K562 (cell line): Measurements from ENCODE around the gene FMNL2. TPM values are rescaled to one million over a fixed set of nuclear protein-coding genes. Genes with fewer than 3 reads are reported as not detected.

Experiments used
- ATAC-seq: fragments of 200-7000 bp; cut with Tn5 transposase; 3 replicates; pipeline ENCODE4 v1.9.1; 2020; ENCODE audit warnings: moderate library complexity
- BruUV-seq: library from RNA; stranded (reverse); fragments of 400-500 nt; replicated peaks from 2 replicates; lab custom pipeline; 2021; lab: Mats Ljungman, UMichigan
- CTCF ChIA-PET: fragments of 300-600 bp; formaldehyde crosslinking; extraction: SDS; loops from one replicate; lab custom pipeline; 2021; ENCODE audit warnings: low intra/inter-chr PET ratio; lab: Yijun Ruan, JAX
- POLR2A ChIA-PET: fragments of 300-600, 350-650 bp; sonication (Branson Sonifier 250); formaldehyde crosslinking; extraction: SDS; loops from one replicate; lab custom pipeline; 2021; ENCODE audit warnings: antibody characterized with exemption, inconsistent platforms; lab: Yijun Ruan, JAX
- DNase-seq, 4 experiments: peaks; one replicate each; pipeline versions ENCODE4 v3.0.0 to v3.0.0-alpha.2; 2011 to 2018; ENCODE audit warnings: low spot score in 3 of 4, mixed read lengths in 3 of 4; ENCODE audit errors: extremely low read depth in 1 of 4
- FAIRE-seq: peaks from 2 replicates; lab custom pipeline; 2011; peaks lifted over from hg19 to GRCh38; lab: Jason Lieb, UNC
- H2AFZ ChIP-seq: 2 replicates; pipeline ENCODE4 v1.6.0; 2011; ENCODE audit warnings: low read depth, low read length, control low read depth, inconsistent platforms
- H3K27ac ChIP-seq: fragments of 200-600 bp; 3 replicates; pipeline ENCODE4 v1.8.0; 2011; ENCODE audit warnings: low read depth, mild to moderate bottlenecking, control low read depth, inconsistent platforms, low read length, moderate library complexity, mixed read lengths; ENCODE audit errors: extremely low read depth
- H3K27me3 ChIP-seq, 2 experiments: fragments of 300-600 bp in 1 of 2; 2 replicates in 1 of 2; 3 replicates in 1 of 2; pipeline versions ENCODE4 v1.6.0 to v1.8.0; 2011; ENCODE audit warnings: inconsistent platforms in 2 of 2, low read length in 2 of 2, mild to moderate bottlenecking in 1 of 2, mixed read lengths in 1 of 2, moderate library complexity in 1 of 2; ENCODE audit not compliant: control insufficient read depth in 2 of 2, insufficient read depth in 2 of 2
- H3K36me3 ChIP-seq: fragments of 300-600 bp; 3 replicates; pipeline ENCODE4 v1.8.0; 2011; ENCODE audit warnings: mild to moderate bottlenecking, low read length, inconsistent platforms; ENCODE audit not compliant: control insufficient read depth, insufficient read depth
- H3K4me1 ChIP-seq, 2 experiments: fragments of 200-600 bp in 1 of 2; replicated peaks in 1 of 2; 2 replicates in 1 of 2; 3 replicates in 1 of 2; pipeline versions ENCODE4 v1.5.1 to v1.8.0; 2011; ENCODE audit warnings: inconsistent platforms in 2 of 2, low read length in 2 of 2, mild to moderate bottlenecking in 1 of 2, mixed read lengths in 1 of 2, moderate library complexity in 1 of 2; ENCODE audit not compliant: control insufficient read depth in 2 of 2, insufficient read depth in 2 of 2
- H3K4me2 ChIP-seq: 2 replicates; pipeline ENCODE4 v1.6.1; 2011; ENCODE audit warnings: low read length, control low read depth, inconsistent platforms, mixed read lengths; ENCODE audit not compliant: insufficient read depth
- H3K4me3 ChIP-seq: fragments of 200-600 bp; sonication (generic), shearing (Covaris generic); 2 replicates; pipeline ENCODE4 v1.5.1; 2016; ENCODE audit warnings: control low read depth, inconsistent platforms
- H3K79me2 ChIP-seq: fragments of 200-600 bp; 3 replicates; pipeline ENCODE4 v1.8.0; 2011; ENCODE audit warnings: low read length, inconsistent platforms; ENCODE audit not compliant: control insufficient read depth, insufficient read depth
- H3K9ac ChIP-seq, 2 experiments: 2 replicates each; pipeline versions ENCODE4 v1.6.0 to v1.6.1; 2011; ENCODE audit warnings: low read depth in 2 of 2, low read length in 2 of 2, control low read depth in 1 of 2, inconsistent platforms in 1 of 2, mild to moderate bottlenecking in 1 of 2, mixed read lengths in 1 of 2; ENCODE audit not compliant: insufficient read depth in 1 of 2
- H3K9me1 ChIP-seq: one replicate; pipeline ENCODE4 v1.6.0; 2011; ENCODE audit warnings: inconsistent platforms, mild to moderate bottlenecking, low read length, moderate library complexity; ENCODE audit not compliant: control insufficient read depth, insufficient read depth
- H3K9me3 ChIP-seq: replicated peaks from 2 replicates; pipeline ENCODE4 v1.5.1; 2011; ENCODE audit warnings: low read depth, low read length, inconsistent platforms; ENCODE audit not compliant: control insufficient read depth, insufficient read depth
- H4K20me1 ChIP-seq: replicated peaks from 2 replicates; pipeline ENCODE4 v1.6.1; 2011; ENCODE audit warnings: low read length, inconsistent platforms, mixed read lengths; ENCODE audit not compliant: control insufficient read depth, insufficient read depth
- EGR1 ChIP-seq: fragments of 450-650 bp; conservative IDR thresholded peaks from 2 replicates; pipeline ENCODE4 v1.6.1; 2017; ENCODE audit warnings: mild to moderate bottlenecking
- OTX1 ChIP-seq: fragments of 450-650 bp; formaldehyde crosslinking; IDR thresholded peaks from 2 replicates; pipeline ENCODE4 v1.4.0; 2022; ENCODE audit warnings: mild to moderate bottlenecking
- SIRT6 ChIP-seq: IDR thresholded peaks from one replicate; pipeline ENCODE4 v1.6.1; 2012; ENCODE audit warnings: low read depth, mild to moderate bottlenecking, control low read depth, inconsistent platforms, low read length, moderate library complexity
- SOX6 ChIP-seq: fragments of 450-650 bp; IDR thresholded peaks from 2 replicates; pipeline ENCODE4 v1.6.1; 2014; ENCODE audit warnings: mild to moderate bottlenecking
- ZKSCAN8 ChIP-seq: fragments of 200-800 bp; sonication (Bioruptor generic); IDR thresholded peaks from 2 replicates; pipeline ENCODE4 v1.6.1; 2016; ENCODE audit warnings: missing genetic modification characterization, missing compliant biosample characterization
- ZNF24 ChIP-seq: fragments of 450-650 bp; IDR thresholded peaks from 2 replicates; pipeline ENCODE4 v1.6.1; 2016
- ZNF384 ChIP-seq: IDR thresholded peaks from 2 replicates; pipeline ENCODE4 v1.6.1; 2012; ENCODE audit warnings: low read depth, low read length, improper control_type of control experiment
- WGBS: fragments of 100-300 bp; shearing (Covaris generic); methylation state at CpG from one replicate; pipeline ENCODE4 v1.1.6; 2016; ENCODE audit warnings: low coverage, mixed read lengths; ENCODE audit not compliant: insufficient coverage; ENCODE audit errors: missing lambda C conversion rate; 5-methylcytosine and 5-hydroxymethylcytosine counted together
- in situ Hi-C: fragments of 300-500 bp; cut with MboI; formaldehyde crosslinking; loops from 4 replicates; pipeline ENCODE4 v1.15.0; 2018; ENCODE audit warnings: inconsistent platforms, mixed read lengths
- intact Hi-C: fragments of 100-400 bp; cut with micrococcal nuclease; formaldehyde crosslinking; loops from 2 replicates; pipeline ENCODE4 v1.14.2; 2022
- polyA plus RNA-seq, 8 experiments: library from polyadenylated mRNA; depleted of rRNA in 4 of 8; stranded (reverse) in 5 of 8; unstranded in 3 of 8; fragments of >200 nt; fragmentation: Nextera tagmentation in 2 of 8; fragmentation: Illumina TruSeq in 1 of 8; extraction: Ambion mirVana in 2 of 8; extraction: Trizol in 1 of 8; gene quantifications; 2 replicates each; pipeline versions ENCODE4 v1.2.1 to v1.2.3, GENCODE V29; 2011 to 2014; ENCODE audit warnings: inconsistent platforms in 1 of 8, missing spikeins in 1 of 8
- total RNA-seq, 7 experiments: library from RNA; depleted of rRNA in 6 of 7; stranded (reverse); fragments of >200 nt in 6 of 7; fragmentation: Illumina TruSeq in 2 of 7; extraction: Trizol in 2 of 7; gene quantifications; 2 replicates each; pipeline versions ENCODE4 v1.2.1 to v1.2.3, GENCODE V29; 2011 to 2021; ENCODE audit warnings: low replicate concordance in 1 of 7
- TF ChIP-seq, protein P1 (sequence below): fragments of 250-450 bp; sonication (Bioruptor Pico); IDR thresholded peaks from 2 replicates; pipeline ENCODE4 v1.8.0; 2022; ENCODE audit warnings: inconsistent platforms, mild to moderate bottlenecking, moderate library complexity, borderline replicate concordance
- TF ChIP-seq, protein P2 (sequence below): fragments of 450-650 bp; conservative IDR thresholded peaks from 2 replicates; pipeline ENCODE4 v1.6.1; 2016; ENCODE audit warnings: missing genetic modification characterization, low read depth, mild to moderate bottlenecking, missing compliant biosample characterization, moderate library complexity
- TF ChIP-seq, protein P3 (sequence below): fragments of 250-450 bp; sonication (Bioruptor Pico); IDR thresholded peaks from 2 replicates; pipeline ENCODE4 v1.4.0; 2020; ENCODE audit warnings: mild to moderate bottlenecking

FMNL2 gene
- total and polyA plus RNA-seq, 9 of the 15 experiments (the other 6 are each of a cell fraction or from before 2014, with no cell fraction given): 0.15 to 0.49 (median 0.24) TPM; not detected in 1

DNA sequence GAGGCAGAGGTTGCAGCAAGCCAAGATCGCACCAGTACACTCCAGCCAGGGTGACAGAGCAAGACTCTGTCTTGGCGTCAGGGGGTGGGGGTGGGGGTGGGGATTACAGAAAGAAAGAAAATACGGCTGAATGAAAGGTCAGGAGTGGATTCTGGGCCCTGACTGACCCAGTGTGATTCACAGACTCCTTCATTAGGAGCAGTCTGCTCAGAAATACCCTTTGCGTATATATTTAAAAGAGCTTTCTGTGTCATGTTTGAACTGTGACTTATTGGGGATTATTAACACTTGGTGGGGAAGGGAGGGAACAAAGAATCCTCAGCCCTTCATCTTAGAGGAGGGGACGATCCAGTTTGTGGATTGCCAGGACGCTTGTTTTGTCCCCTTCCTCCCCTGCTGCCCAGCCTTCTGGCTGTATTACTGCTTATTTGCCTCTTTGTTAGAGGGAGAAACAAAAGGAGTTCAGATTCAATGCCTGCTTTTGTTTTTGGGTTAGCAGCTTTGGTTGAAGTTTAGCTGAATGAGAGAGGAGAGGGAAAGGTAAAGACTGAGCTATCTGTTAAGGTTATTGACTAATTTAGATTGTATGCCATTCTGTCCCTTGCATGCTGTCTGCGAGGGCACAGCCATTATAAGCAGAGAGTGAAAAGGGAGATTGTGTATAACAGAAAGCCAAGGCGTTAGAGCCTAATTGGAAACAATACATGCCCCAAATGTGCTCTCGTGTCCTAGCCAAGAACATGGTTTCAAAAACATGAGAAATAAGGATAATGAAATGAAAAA lies 118.3 kb downstream of the FMNL2 start (continued):
- TF ChIP-seq SIRT6: no peak
- no peak for TF ChIP-seq OTX1 (CRISPR knock-in tag)

DNA sequence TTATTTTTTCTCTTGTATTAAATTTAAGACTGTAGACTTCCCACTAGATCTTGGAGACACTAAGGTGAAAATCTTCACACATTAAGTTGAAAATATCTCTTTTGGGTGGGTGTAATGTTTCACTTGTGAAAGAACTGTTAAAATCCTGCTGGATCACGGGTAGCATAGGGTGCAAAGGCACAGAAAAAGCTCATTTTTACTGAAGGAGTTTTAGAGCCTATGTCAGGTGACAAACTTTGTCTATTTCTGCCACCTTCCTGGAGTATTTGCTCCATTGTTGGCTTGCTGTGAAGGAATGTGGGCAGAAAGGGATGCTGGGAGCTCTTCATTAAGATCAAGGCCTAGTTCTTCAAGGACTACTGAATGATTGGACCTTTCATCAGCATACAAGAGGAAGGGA lies 119.4 kb downstream of the FMNL2 start:
- intact Hi-C loops: no loop called here
- no peak for FAIRE-seq
- no peak overlapping the region for H3K9ac ChIP-seq
- H3K79me2 ChIP-seq: no peaks in the 10 kb centered on the region
- 0% methylated on average over 1 of the region's 1 CpG for WGBS
- no peaks in the 10 kb centered on the region for H3K4me1 ChIP-seq
- H4K20me1 ChIP-seq: no peaks in the 10 kb centered on the region
- no peak overlapping the region for H2AFZ ChIP-seq
- H3K9me1 ChIP-seq: no peaks in the 10 kb centered on the region
- no peaks in the 10 kb centered on the region for H3K9me3 ChIP-seq
- ATAC-seq: no peak
- DNase-seq: no peak
- CTCF ChIA-PET: no interaction called here
- in situ Hi-C loops: no loop called here
- H3K27me3 ChIP-seq: peaks cover 4 to 18% of the 10 kb centered on the region in 2 experiments; a peak in 3 of 5 replicates
- no peak overlapping the region for H3K4me3 ChIP-seq
- H3K27ac ChIP-seq: no peak overlapping the region
- POLR2A ChIA-PET: interaction anchor here (0.7 to 1.2 kb wide), 2 partner anchors 9 to 452 kb away, joined by 3 to 4 read pairs; no protein-coding TSS in a partner anchor
- H3K4me2 ChIP-seq: no peak overlapping the region
- BruUV-seq: no TSS peak
- H3K36me3 ChIP-seq: no peaks in the 10 kb centered on the region
- TF ChIP-seq SOX6: no peak
- TF ChIP-seq, protein P1, sequence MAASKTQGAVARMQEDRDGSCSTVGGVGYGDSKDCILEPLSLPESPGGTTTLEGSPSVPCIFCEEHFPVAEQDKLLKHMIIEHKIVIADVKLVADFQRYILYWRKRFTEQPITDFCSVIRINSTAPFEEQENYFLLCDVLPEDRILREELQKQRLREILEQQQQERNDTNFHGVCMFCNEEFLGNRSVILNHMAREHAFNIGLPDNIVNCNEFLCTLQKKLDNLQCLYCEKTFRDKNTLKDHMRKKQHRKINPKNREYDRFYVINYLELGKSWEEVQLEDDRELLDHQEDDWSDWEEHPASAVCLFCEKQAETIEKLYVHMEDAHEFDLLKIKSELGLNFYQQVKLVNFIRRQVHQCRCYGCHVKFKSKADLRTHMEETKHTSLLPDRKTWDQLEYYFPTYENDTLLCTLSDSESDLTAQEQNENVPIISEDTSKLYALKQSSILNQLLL: no peak
- TF ChIP-seq ZNF24: no peak
- TF ChIP-seq EGR1: no peak
- TF ChIP-seq, protein P2, sequence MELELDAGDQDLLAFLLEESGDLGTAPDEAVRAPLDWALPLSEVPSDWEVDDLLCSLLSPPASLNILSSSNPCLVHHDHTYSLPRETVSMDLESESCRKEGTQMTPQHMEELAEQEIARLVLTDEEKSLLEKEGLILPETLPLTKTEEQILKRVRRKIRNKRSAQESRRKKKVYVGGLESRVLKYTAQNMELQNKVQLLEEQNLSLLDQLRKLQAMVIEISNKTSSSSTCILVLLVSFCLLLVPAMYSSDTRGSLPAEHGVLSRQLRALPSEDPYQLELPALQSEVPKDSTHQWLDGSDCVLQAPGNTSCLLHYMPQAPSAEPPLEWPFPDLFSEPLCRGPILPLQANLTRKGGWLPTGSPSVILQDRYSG (tag): no peak
- TF ChIP-seq, protein P3, sequence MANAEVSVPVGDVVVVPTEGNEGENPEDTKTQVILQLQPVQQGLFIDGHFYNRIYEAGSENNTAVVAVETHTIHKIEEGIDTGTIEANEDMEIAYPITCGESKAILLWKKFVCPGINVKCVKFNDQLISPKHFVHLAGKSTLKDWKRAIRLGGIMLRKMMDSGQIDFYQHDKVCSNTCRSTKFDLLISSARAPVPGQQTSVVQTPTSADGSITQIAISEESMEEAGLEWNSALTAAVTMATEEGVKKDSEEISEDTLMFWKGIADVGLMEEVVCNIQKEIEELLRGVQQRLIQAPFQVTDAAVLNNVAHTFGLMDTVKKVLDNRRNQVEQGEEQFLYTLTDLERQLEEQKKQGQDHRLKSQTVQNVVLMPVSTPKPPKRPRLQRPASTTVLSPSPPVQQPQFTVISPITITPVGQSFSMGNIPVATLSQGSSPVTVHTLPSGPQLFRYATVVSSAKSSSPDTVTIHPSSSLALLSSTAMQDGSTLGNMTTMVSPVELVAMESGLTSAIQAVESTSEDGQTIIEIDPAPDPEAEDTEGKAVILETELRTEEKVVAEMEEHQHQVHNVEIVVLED (CRISPR knock-in tag): no peak
- no peak for TF ChIP-seq ZNF384
- TF ChIP-seq ZKSCAN8 (CRISPR knock-in tag): no peak
